WTC11 (cell line): ENCODE results near the gene CLTCL1. TPM values are rescaled to one million over a fixed set of nuclear protein-coding genes. Genes with fewer than 3 reads are reported as not detected.

ENCODE experiments used
- ATAC-seq: fragments of 200-7000 bp; cut with Tn5 transposase; 2 replicates; pipeline ENCODE4 v1.10.0; 2021; ENCODE audit warnings: mild to moderate bottlenecking, moderate library complexity
- CTCF ChIA-PET: fragments of 300-600 bp; sonication (Branson Sonifier 250); formaldehyde crosslinking; loops from one replicate; lab custom pipeline; 2021; ENCODE audit warnings: antibody characterized with exemption; lab: Charles Lee
- POLR2A ChIA-PET: fragments of 350-600 bp; sonication (Branson Sonifier 250); formaldehyde crosslinking; loops from one replicate; lab custom pipeline; 2021; ENCODE audit warnings: antibody characterized with exemption; lab: Charles Lee
- DNase-seq: peaks from one replicate; pipeline ENCODE4 v3.0.0; 2021; ENCODE audit warnings: low spot score
- H3K27ac Mint-ChIP-seq: 2 replicates; pipeline ENCODE4 v1.8.0; 2021; ENCODE audit warnings: mixed read lengths
- H3K27me3 Mint-ChIP-seq: 2 replicates; pipeline ENCODE4 v1.8.0; 2021; ENCODE audit warnings: low read depth, mild to moderate bottlenecking, moderate library complexity, mixed read lengths
- H3K36me3 Mint-ChIP-seq: 2 replicates; pipeline ENCODE4 v1.8.0; 2021; ENCODE audit warnings: mixed read lengths
- H3K4me1 Mint-ChIP-seq: 2 replicates; pipeline ENCODE4 v1.8.0; 2022; ENCODE audit warnings: mixed read lengths
- H3K4me3 Mint-ChIP-seq: 2 replicates; pipeline ENCODE4 v1.8.0; 2021; ENCODE audit warnings: mild to moderate bottlenecking, moderate library complexity, mixed read lengths
- H3K9me3 Mint-ChIP-seq: 2 replicates; pipeline ENCODE4 v1.8.0; 2021; ENCODE audit warnings: mixed read lengths
- CREM ChIP-seq: sonication (generic); formaldehyde crosslinking; IDR thresholded peaks from 2 replicates; pipeline ENCODE4 v1.8.1; 2022; ENCODE audit warnings: mild to moderate bottlenecking, missing genetic modification reagents, moderate library complexity
- FOXK1 ChIP-seq: sonication (generic); formaldehyde crosslinking; IDR thresholded peaks from 2 replicates; pipeline ENCODE4 v1.8.0; 2022; ENCODE audit warnings: mild to moderate bottlenecking, moderate library complexity, missing genetic modification reagents
- JAZF1 ChIP-seq: fragments of 250-450 bp; sonication (Bioruptor Pico); IDR thresholded peaks from 2 replicates; pipeline ENCODE4 v1.9.0; 2021; ENCODE audit warnings: moderate library complexity, mild to moderate bottlenecking, inconsistent platforms
- JUN ChIP-seq: sonication (generic); formaldehyde crosslinking; IDR thresholded peaks from 2 replicates; pipeline ENCODE4 v1.8.0; 2023; ENCODE audit warnings: mild to moderate bottlenecking, missing genetic modification reagents
- NFATC4 ChIP-seq: fragments of 250-450 bp; sonication (Bioruptor Pico); IDR thresholded peaks from 2 replicates; pipeline ENCODE4 v1.9.0; 2021; ENCODE audit warnings: mild to moderate bottlenecking
- NFYB ChIP-seq: sonication (generic); formaldehyde crosslinking; conservative IDR thresholded peaks from 2 replicates; pipeline ENCODE4 v1.8.0; 2022; ENCODE audit warnings: low read depth, missing genetic modification reagents
- SMAD4 ChIP-seq: sonication (generic); formaldehyde crosslinking; IDR thresholded peaks from 2 replicates; pipeline ENCODE4 v1.8.0; 2022; ENCODE audit warnings: mild to moderate bottlenecking, missing genetic modification reagents
- TP53 ChIP-seq: sonication (generic); formaldehyde crosslinking; IDR thresholded peaks from 2 replicates; pipeline ENCODE4 v1.8.1; 2023; ENCODE audit warnings: mild to moderate bottlenecking, missing genetic modification reagents
- ZNF423 ChIP-seq: fragments of 250-450 bp; sonication (Bioruptor Pico); IDR thresholded peaks from 2 replicates; pipeline ENCODE4 v2.1.2; 2022; ENCODE audit warnings: mild to moderate bottlenecking, moderate library complexity
- total RNA-seq: library from RNA; stranded (reverse); gene quantifications from 3 replicates; pipeline ENCODE4 v1.2.3, GENCODE V29; 2021
- TF ChIP-seq, protein P1 (sequence below): sonication (generic); formaldehyde crosslinking; IDR thresholded peaks from 2 replicates; pipeline ENCODE4 v1.8.0; 2022; ENCODE audit warnings: mild to moderate bottlenecking, missing genetic modification reagents
- TF ChIP-seq, protein P2 (sequence below): sonication (generic); formaldehyde crosslinking; IDR thresholded peaks from 2 replicates; pipeline ENCODE4 v1.8.0; 2022; ENCODE audit warnings: mild to moderate bottlenecking, missing genetic modification reagents
- TF ChIP-seq, protein P3 (sequence below): sonication (generic); formaldehyde crosslinking; IDR thresholded peaks from 2 replicates; pipeline ENCODE4 v1.8.0; 2023; ENCODE audit warnings: missing genetic modification reagents, mild to moderate bottlenecking, borderline replicate concordance
- TF ChIP-seq, protein P4 (sequence below): sonication (generic); formaldehyde crosslinking; IDR thresholded peaks from 2 replicates; pipeline ENCODE4 v1.8.1; 2022; ENCODE audit warnings: low read depth, missing genetic modification reagents, borderline replicate concordance
- TF ChIP-seq, protein P5 (sequence below): fragments of 250-450 bp; sonication (Bioruptor Pico); IDR thresholded peaks from 2 replicates; pipeline ENCODE4 v1.9.0; 2021; ENCODE audit warnings: mild to moderate bottlenecking

The CLTCL1 gene
- total RNA-seq, 1 experiment from 2014 or later, result 15.5 TPM

DNA sequence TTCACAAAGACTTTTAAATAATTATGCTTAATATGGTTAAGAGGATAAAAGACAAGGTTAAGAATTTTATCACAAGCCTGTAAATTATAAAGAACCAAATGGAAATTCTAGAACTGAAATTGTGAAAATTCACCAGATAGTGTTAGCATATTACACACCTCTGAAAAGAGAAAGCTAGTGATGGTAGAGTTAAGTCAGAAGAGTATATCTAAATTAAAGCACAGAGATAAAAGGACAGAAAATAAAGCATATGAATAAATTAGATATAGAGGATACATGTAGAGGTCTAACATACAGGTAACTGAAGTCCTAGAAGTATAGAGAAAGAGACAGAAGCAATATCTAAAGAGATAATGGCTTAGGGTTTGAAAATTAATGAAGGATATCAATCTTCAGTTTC is 4.2 kb upstream of the CLTCL1 start:
- DNase-seq, result no peak
- CTCF ChIA-PET, result interaction anchor here (0.9 to 1.4 kb wide), 3 partner anchors 11 to 384 kb away, joined by 3 to 8 read pairs (median 3); partner anchors contain the start of gene SLC25A1

More for the DNA sequence above, 4.2 kb upstream of the CLTCL1 start:
- Mint-ChIP-seq H3K4me3 (no peak overlapping the region), H3K4me1 (peaks cover 7% of the 10 kb centered on the region), H3K27me3 (peaks cover 11% of the 10 kb centered on the region), H3K36me3 (no peaks in the 10 kb centered on the region), H3K27ac (no peak overlapping the region), H3K9me3 (no peaks in the 10 kb centered on the region)
- POLR2A ChIA-PET, result no interaction called here
- ATAC-seq, result no peak
- TF ChIP-seq NFYB (CRISPR knock-in tag) (no peak), JUN (CRISPR knock-in tag) (no peak), ZNF423 (CRISPR knock-in tag) (no peak), FOXK1 (CRISPR knock-in tag) (no peak), TP53 (CRISPR knock-in tag) (no peak), CREM (CRISPR knock-in tag) (no peak), NFATC4 (CRISPR knock-in tag) (no peak), SMAD4 (no peak), JAZF1 (CRISPR knock-in tag) (no peak)
- TF ChIP-seq, protein P1, sequence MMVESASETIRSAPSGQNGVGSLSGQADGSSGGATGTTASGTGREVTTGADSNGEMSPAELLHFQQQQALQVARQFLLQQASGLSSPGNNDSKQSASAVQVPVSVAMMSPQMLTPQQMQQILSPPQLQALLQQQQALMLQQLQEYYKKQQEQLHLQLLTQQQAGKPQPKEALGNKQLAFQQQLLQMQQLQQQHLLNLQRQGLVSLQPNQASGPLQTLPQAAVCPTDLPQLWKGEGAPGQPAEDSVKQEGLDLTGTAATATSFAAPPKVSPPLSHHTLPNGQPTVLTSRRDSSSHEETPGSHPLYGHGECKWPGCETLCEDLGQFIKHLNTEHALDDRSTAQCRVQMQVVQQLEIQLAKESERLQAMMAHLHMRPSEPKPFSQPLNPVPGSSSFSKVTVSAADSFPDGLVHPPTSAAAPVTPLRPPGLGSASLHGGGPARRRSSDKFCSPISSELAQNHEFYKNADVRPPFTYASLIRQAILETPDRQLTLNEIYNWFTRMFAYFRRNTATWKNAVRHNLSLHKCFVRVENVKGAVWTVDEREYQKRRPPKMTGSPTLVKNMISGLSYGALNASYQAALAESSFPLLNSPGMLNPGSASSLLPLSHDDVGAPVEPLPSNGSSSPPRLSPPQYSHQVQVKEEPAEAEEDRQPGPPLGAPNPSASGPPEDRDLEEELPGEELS, result no peak
- TF ChIP-seq, protein P2, sequence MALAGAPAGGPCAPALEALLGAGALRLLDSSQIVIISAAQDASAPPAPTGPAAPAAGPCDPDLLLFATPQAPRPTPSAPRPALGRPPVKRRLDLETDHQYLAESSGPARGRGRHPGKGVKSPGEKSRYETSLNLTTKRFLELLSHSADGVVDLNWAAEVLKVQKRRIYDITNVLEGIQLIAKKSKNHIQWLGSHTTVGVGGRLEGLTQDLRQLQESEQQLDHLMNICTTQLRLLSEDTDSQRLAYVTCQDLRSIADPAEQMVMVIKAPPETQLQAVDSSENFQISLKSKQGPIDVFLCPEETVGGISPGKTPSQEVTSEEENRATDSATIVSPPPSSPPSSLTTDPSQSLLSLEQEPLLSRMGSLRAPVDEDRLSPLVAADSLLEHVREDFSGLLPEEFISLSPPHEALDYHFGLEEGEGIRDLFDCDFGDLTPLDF (CRISPR knock-in tag), result no peak
- TF ChIP-seq, protein P3, sequence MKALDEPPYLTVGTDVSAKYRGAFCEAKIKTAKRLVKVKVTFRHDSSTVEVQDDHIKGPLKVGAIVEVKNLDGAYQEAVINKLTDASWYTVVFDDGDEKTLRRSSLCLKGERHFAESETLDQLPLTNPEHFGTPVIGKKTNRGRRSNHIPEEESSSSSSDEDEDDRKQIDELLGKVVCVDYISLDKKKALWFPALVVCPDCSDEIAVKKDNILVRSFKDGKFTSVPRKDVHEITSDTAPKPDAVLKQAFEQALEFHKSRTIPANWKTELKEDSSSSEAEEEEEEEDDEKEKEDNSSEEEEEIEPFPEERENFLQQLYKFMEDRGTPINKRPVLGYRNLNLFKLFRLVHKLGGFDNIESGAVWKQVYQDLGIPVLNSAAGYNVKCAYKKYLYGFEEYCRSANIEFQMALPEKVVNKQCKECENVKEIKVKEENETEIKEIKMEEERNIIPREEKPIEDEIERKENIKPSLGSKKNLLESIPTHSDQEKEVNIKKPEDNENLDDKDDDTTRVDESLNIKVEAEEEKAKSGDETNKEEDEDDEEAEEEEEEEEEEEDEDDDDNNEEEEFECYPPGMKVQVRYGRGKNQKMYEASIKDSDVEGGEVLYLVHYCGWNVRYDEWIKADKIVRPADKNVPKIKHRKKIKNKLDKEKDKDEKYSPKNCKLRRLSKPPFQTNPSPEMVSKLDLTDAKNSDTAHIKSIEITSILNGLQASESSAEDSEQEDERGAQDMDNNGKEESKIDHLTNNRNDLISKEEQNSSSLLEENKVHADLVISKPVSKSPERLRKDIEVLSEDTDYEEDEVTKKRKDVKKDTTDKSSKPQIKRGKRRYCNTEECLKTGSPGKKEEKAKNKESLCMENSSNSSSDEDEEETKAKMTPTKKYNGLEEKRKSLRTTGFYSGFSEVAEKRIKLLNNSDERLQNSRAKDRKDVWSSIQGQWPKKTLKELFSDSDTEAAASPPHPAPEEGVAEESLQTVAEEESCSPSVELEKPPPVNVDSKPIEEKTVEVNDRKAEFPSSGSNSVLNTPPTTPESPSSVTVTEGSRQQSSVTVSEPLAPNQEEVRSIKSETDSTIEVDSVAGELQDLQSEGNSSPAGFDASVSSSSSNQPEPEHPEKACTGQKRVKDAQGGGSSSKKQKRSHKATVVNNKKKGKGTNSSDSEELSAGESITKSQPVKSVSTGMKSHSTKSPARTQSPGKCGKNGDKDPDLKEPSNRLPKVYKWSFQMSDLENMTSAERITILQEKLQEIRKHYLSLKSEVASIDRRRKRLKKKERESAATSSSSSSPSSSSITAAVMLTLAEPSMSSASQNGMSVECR, result no peak
- TF ChIP-seq, protein P4, sequence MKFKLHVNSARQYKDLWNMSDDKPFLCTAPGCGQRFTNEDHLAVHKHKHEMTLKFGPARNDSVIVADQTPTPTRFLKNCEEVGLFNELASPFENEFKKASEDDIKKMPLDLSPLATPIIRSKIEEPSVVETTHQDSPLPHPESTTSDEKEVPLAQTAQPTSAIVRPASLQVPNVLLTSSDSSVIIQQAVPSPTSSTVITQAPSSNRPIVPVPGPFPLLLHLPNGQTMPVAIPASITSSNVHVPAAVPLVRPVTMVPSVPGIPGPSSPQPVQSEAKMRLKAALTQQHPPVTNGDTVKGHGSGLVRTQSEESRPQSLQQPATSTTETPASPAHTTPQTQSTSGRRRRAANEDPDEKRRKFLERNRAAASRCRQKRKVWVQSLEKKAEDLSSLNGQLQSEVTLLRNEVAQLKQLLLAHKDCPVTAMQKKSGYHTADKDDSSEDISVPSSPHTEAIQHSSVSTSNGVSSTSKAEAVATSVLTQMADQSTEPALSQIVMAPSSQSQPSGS, result no peak
- TF ChIP-seq, protein P5, sequence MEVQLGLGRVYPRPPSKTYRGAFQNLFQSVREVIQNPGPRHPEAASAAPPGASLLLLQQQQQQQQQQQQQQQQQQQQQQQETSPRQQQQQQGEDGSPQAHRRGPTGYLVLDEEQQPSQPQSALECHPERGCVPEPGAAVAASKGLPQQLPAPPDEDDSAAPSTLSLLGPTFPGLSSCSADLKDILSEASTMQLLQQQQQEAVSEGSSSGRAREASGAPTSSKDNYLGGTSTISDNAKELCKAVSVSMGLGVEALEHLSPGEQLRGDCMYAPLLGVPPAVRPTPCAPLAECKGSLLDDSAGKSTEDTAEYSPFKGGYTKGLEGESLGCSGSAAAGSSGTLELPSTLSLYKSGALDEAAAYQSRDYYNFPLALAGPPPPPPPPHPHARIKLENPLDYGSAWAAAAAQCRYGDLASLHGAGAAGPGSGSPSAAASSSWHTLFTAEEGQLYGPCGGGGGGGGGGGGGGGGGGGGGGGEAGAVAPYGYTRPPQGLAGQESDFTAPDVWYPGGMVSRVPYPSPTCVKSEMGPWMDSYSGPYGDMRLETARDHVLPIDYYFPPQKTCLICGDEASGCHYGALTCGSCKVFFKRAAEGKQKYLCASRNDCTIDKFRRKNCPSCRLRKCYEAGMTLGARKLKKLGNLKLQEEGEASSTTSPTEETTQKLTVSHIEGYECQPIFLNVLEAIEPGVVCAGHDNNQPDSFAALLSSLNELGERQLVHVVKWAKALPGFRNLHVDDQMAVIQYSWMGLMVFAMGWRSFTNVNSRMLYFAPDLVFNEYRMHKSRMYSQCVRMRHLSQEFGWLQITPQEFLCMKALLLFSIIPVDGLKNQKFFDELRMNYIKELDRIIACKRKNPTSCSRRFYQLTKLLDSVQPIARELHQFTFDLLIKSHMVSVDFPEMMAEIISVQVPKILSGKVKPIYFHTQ, result no peak
